SKM-1 (cell line): ENCODE data around the gene POLR2E.

Experiments
- DNase-seq: peaks from one replicate; lab custom pipeline; 2025; ENCODE audit not compliant: unreplicated experiment; lab: John Stamatoyannopoulos, UW

Gene POLR2E

DNA sequence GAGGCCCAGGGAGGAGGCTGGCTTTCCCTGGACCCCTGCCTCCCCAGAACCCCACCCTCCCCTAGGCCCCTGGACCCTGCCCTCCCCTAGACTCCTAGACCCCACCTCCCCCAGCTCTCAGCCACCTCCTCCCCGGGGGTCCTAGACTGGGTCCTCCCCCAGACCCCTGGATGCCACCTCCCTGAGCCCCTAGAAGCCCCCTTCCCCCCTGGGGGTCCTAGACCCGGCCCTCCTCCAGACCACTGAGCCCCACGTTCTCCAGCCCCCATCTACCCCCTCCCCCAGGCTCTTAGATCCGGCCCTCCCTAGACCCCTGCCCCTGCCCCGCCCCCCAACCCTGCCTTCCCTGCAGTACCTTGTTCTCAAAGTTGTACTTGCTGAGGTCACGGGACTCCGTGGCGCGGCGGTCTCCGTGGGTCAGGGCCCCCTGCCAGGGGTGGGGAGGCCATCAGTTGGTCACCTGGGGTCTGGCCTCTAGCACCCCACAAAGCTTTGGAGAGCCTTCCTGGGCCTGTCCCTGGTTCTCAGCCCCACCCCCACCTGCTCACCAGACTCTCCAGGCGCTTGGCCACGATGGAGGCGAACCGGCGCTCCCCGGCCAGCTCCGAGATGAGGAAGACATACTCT lies 16.6 kb upstream of the POLR2E start:
- DNase-seq: no peak

DNA sequence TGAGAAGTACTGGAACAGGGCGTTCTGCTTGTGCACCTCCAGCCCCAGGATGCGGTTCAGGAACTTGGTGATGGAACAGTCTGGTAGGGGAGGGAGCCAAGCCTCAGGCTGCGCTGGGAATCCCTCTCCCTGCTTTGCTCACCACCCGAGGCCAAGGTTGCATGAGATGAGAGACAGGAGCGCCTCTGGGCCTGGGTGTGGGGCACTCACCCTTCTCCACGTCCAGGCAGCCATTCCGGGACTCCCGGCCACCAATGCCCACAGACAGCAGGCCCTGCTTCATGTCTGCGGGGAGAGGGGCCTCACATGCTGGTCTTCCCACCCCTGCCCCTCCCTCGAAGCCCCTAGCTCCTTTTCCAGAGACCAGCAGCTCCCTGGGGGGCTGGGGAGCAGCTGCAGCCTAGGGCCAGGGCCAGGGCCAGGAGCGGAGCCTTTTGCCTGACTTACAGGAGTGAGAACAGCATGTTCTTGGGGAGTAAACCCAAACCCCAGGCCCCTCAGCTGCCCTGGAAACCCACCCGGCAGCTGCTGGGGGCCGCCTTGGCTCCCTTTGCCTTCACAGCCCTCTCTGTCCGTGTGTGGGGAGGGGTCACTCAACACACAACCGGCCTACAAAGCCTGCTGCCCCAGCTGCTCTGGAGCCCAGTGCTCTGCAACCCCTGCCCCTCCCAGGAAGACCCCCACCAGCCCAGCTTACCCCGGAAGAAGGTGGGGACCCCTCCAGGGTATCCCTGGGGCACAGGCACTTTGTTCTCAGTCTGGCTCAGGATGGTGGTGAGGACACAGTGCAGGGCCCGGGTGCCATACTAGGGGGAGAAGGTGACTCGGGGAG lies 15.8 kb upstream of the POLR2E start:
- DNase-seq: no peak

DNA sequence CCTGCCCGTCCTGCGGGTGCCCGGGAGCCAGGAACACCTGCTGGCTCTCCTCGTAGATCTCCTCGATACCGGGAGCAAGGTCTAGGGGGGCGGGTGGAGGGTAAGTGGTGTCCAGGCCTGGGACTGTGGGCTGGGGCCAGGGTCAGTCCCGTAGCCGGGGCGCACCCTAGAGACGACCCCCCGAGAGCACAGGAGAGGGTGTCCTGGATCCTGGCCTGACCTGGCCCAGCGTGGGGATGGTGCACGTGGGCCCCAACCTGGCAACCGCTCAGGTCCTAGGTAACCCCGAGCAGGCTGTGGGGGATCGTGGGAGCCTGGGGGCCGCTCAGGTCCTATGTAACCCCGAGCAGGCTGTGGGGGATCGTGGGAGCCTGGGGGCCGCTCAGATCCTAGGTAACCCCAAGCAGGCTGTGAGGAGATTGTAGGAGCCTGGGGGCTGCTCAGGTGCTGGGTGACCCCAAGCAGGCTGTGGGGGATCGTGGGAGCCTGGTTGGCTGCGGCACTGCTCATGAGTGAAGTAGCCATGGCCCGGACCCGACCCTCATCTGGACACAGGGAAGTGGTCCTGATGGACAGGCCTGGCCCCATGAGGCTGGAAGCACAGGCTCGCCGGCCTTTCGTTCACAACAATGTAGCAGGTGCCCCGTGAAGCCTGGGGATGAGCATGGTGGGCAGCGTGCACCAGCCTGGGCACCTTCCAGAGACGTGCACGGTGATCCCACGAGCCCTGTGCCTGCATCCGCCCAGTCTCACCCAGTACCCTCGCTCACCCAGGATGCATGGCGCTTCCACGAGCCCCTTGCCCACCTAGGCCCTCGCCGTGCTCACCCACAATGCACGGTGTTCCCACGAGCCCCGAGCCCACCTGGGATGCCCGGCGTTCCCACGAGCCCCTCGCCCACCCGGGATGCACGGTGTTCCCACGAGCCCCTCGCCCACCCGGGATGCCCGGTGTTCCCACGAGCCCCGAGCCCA lies 14.8 kb upstream of the POLR2E start:
- no peak for DNase-seq

DNA sequence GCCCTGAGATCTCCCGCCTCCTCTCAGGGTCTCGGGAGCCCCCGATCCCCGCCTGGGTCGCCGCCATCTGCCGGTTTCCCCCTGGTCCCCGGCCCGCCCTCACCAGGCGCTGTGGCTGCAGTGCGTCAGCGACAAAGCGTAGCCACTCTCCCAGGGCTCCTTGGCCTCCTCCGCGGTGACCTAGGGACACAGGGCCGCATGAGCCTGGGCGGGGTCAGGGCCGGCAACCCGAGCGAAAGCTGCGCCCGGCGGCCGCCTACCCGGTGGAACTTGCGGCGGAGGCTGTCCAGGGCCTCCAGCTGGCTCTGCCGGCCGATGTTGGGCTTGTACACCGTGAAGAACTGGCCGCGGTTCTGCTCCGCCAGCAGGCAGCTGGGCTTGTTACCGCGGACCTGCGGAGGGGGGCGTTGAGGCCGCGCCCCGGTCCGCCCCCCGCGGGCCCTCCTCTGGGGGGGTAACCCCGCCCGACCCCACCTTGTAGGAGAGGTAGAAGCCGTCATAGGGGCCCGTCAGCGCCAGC lies 13.9 kb upstream of the POLR2E start:
- no peak for DNase-seq

DNA sequence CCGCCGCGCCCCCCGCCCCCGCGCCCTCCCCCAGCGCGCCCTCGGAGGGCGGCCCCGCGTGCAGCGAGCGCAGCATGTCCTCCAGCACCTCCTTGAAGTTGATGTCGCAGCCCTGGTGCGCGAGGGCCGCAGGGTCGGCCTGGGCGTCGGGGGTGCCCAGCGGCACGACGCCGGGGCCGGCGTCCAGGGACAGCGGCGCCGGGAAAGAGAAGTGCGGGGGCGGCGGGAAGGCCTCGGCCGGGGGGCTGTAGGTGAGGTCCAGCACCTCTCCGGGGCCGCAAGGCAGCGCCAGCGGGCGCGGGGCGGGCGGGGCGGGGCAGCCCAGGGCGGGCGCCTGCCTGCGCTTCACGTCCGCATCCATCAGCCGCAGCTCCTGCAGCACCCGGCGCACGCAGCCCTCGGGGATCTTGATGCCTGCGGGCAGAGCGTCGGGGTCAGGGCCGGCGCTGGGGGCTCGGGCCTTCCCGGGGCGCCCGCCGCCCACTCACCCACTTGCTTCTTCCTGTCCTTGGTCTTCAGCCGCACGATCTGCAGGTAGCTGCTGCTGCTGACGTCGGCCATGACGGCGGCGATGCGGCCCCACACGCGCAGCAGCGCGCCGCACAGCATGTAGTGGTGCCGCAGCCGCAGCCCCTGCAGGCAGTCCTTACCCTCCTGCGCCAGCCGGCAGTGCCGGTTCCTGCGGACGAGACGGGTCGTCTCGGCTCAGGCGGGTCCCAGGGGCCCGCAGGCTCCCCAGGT lies 13.3 kb upstream of the POLR2E start:
- no peak for DNase-seq

DNA sequence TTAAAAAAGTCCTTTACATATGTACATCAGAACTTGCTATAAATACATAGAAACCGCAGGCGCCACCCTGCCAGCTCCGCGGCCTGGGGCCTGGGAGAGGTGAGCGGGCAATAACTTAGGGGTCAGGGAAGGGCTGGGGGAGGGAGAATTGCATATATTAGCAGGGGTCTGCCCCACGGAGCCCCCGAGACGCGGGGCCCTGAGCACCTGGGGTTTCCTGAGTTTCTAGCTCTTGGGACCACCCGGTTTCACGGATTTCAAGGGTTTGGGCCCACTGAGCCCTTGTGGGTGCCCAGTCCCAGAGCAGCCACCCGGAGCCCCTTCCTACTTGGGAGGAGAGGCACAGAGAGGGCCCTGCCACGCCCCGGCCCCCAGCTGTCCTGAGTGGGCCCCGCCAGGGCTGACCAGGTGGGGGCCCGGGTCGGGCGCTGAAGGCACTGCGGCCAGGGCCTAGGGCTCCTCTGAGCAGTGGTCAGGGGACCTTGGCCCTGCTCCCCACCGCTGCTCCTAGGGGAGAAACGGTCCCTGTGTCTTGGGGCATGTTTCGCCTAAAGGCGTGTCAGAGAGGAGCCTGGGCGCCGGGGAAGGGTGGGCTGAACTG lies 12.6 kb upstream of the POLR2E start:
- no peak for DNase-seq

DNA sequence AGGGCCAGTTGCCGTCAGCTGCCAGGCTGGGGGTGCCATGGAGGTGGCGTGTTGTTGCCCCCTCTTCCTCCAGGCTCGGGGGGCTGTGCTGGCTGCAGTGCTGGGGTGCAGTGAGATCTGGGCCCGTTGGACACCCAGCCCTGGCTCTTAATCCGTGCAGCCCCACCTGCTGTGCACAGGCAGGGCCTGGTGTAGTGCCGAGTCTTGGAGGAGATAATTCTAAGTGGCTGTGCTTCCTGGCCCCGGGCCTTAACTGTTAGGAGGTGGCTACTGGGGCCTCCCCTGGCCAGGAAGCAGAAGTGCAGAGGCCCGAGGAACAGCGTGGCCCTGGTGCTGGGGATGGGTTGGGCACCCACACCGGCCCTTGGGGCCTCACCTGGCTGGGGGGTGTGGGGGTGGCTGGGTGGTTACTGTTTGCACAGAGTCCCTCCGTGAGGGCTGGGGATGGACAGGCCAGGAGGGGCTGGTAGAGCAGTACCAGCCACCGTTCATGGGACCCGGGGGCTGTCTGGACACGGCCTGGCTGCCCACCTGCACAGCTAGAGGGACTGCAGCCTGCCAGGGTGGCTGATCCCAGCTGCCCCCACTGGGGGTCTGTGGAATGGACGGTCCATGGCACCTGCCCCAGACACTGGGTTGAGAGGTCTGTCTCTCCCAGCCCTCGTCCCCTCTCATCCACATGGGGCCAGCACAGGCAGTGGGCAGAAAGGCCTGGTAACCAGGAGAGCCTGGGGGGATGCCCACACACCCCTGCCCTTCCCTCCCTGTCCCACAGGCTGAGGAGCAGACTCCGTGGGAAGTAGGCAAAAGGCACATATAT lies 11.9 kb upstream of the POLR2E start:
- DNase-seq: peak; percentile 32

DNA sequence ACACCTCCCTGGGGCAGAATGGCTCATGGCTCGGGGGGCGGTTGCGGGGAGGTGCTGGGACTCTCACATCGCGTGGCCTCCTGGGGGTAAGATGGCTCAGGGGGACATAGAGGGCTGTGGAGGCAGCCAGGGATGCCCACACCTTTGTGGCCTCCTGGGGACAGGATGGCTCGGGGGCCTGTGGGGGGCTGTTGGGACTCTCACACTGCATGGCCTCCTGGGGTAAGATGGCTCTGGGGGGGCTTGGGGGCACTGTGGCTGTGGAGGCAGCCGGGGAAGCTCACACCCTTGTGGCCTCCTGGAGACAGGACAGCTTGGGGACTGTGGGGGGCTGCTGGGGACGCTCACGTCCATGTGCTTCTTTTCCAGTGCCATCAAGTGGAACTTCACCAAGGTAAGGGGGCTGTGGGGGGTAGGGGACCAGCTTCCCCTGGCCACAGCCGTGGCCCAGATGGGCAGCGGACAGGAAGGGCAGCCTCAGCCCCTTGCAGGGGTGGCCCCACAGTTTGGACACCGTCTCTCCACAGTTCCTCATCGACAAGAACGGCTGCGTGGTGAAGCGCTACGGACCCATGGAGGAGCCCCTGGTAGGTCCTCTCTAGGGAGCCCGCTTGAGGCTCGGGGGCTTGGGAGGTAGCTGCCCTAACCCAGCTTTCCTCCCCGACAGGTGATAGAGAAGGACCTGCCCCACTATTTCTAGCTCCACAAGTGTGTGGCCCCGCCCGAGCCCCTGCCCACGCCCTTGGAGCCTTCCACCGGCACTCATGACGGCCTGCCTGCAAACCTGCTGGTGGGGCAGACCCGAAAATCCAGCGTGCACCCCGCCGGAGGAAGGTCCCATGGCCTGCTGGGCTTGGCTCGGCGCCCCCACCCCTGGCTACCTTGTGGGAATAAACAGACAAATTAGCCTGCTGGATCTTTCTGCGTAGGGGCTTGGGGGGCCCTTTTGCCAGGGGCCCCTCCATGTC lies 11.0 kb upstream of the POLR2E start:
- DNase-seq: no peak

DNA sequence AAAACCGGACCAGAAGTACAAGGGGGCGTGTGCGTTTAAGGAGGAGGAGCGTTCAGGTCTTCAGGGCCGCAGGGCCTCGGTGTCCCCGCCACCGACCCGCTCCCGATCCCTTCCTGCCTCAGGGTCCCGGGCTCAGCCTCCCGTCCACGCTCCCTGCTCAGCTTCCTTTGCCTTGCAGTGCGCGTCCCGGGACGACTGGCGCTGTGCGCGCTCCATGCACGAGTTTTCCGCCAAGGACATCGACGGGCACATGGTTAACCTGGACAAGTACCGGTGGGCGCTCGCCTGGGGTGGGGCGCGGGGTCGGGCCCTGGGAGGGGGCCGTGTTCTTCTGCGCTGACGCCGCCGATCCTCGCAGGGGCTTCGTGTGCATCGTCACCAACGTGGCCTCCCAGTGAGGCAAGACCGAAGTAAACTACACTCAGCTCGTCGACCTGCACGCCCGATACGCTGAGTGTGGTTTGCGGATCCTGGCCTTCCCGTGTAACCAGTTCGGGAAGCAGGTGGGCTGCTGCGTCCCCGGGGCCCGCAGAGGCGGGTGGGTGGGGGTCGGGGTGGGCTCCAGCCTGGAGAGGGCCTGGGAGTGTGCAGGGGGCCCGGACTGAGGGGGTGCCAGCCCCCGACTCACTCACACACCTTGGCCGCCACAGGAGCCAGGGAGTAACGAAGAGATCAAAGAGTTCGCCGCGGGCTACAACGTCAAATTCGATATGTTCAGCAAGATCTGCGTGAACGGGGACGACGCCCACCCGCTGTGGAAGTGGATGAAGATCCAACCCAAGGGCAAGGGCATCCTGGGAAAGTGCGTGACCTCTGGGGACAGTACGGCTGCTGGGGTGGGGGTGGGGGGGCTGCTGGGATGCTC lies 10.1 kb upstream of the POLR2E start:
- no peak for DNase-seq

DNA sequence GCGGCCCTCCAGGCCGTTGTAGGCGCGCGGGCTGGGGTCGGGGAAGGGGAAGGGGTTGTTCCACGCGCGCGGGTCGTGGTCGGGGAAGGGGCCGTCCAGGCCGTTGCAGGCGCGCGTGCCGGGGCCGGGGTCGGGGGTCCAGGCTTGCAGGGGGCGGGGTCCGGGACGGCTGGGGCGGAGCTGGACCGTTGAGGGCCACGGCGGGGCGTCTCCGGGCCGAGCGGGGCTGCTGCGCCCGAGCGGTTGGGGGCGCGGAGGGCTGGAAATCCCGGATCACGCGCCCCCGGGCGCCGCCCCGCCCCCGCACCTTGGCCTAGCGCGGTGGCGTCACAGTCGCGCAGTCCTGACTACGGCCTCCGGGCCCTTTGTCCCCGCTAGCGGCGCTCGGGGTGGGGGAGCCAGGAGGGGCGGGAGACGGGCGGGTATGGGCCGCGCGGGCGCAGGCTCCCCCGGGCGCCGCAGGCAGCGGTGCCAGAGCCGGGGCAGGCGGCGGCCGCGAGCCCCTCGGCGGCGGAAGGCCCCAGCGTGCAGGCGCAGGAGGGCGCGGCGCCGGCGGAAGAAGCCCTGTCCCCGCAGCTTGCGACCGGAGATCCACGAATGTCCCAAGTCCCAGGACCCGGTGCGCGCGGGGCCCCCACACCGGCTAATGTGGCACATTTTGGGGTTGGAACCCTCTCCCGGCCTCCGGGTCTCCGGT lies 9.3 kb upstream of the POLR2E start:
- peak; percentile 19 for DNase-seq

DNA sequence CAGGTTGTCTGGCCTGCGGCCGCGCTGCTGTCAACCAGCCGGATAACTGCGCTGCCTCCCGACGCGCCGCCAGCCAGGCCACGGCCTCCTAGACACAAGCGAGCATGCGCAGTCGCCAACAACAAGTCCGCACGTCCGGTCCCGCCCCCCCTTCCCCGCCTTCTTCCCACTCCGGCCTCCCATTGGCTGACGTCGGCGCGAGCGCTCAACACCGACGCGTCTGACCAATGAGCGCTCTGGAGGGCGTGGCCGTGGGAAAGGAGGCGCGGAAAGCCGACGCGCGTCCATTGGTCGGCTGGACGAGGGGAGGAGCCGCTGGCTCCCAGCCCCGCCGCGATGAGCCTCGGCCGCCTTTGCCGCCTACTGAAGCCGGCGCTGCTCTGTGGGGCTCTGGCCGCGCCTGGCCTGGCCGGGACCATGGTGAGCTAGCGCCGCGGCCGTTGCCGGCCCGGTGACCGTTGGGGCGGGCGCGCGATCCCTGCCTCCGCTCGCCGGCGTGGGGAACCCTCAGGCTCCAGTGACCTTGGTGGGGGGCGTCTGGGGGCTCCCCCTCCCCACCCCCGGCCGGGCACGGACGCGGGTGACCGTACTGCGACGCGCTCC lies 8.6 kb upstream of the POLR2E start, which contains the start of gene GPX4:
Gene GPX4 (plus strand): TSS at position 287 of the 603 bp plus-strand sequence. CDS start 50 bp downstream, at position 337.
- peak; percentile 95 for DNase-seq

DNA sequence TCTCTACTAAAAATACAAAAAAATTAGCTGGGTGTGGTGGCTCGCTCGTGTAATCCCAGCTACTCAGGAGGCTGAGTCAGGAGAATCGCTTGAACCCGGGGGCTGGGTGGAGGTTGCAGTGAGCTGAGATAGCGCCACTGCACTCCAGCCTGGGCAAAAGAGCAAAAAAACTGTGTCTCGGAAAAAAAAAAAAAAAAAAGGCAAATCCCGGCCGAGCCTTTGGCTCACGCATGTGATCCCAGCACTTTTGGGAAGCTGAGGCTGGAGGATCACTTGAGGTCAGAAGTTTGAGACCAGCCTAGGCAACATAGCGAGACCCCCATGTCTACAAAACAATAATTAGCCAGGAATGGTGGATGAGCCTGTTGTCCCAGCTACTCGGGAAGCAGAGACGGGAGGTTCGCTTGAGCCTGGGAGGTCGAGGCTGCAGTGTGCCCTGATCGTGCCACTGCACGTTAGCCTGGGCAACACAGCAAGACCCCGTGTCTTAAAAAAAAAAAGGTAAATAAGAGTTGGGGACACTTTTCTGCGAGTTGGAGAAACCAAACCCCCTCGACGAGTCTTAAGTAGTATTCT lies 8.0 kb upstream of the POLR2E start:
- DNase-seq: no peak

DNA sequence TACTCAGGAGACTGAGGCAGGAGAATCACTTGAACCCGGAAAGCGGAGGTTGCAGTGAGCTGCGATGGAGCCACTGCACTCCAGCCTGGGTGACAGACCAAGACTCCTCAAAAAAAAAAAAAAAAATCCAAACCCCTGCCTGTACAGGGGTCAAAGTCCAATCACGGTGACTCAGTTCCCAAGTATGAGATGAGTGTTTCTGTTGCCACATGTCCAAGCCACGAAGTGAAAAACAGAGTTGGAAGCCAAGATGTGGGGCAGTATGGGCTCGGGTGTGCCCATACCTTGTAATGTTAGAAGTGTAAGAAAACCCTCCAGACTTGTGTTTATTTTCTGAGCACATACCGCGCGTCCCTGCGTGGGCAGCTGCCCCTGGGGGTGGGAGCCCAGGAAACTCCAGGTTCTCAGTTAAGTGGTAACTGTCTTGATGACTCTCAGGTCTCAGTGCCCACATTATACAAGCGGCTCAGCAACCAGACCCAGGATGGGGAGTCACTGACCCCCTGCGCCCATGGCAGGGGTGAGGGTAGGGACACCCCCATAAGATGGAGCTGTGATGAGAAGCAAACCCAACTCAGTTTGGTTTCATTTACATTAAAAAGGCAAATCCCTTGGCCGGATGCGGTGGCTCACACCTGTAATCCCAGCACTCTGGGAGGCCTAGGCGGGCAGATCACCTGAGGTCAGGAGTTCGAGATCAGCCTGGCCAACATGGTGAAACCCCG lies 7.4 kb upstream of the POLR2E start:
- DNase-seq: no peak

DNA sequence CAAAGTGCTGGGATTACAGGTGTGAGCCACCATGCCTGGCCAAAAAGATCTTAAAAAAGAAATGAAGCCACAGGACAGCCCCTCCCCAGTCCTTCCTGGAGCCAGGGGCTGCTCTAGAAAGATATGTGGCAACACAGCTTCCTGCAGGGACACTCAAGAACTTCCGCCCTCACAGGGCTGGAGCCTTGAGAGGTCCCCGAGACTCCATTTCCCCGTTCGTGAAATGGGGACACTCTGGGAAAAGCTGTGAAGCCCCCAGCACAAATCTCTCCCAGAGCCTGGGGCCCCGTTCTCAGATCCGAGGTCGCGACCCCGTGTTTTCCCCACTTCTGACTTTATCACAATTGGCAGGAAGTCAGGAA lies 6.1 kb upstream of the POLR2E start:
- peak; percentile 53 for DNase-seq
